IMR-90 (cell line): ENCODE measurements around the gene HARS1. TPM values are rescaled to one million over a fixed set of nuclear protein-coding genes. Genes with fewer than 3 reads are reported as not detected.

Experiments used
- ATAC-seq: fragments of 200-7000 bp; cut with Tn5 transposase; 2 replicates; pipeline ENCODE4 v1.9.1; 2020; ENCODE audit warnings: low read depth, mild to moderate bottlenecking, moderate library complexity
- BruUV-seq: library from RNA; stranded (reverse); fragments of 400-500 nt; replicated peaks from 2 replicates; lab custom pipeline; 2021; lab: Mats Ljungman, UMichigan
- CTCF ChIA-PET: fragments of 300-600 bp; formaldehyde crosslinking; extraction: SDS; loops from one replicate; lab custom pipeline; 2021; ENCODE audit warnings: antibody characterized with exemption; lab: Yijun Ruan, JAX
- POLR2A ChIA-PET: fragments of 300-600 bp; sonication (Branson Sonifier 250); formaldehyde crosslinking; loops from one replicate; lab custom pipeline; 2022; ENCODE audit warnings: antibody characterized with exemption; ENCODE audit not compliant: unreplicated experiment; lab: Charles Lee
- DNase-seq: peaks from one replicate; pipeline ENCODE4 v3.0.0; 2013
- H2AFZ ChIP-seq: replicated peaks from 2 replicates; pipeline ENCODE3; 2013; ENCODE audit warnings: low read length, mild to moderate bottlenecking; ENCODE audit not compliant: poor library complexity
- H2AK5ac ChIP-seq: 2 replicates; pipeline ENCODE4 v1.6.1; 2013; ENCODE audit warnings: low read depth, low read length, inconsistent platforms
- H2AK9ac ChIP-seq: replicated peaks from 2 replicates; pipeline ENCODE3; 2013; ENCODE audit warnings: mild to moderate bottlenecking, low read depth, low read length, moderate library complexity; ENCODE audit not compliant: poor library complexity
- H2BK120ac ChIP-seq: 2 replicates; pipeline ENCODE4 v1.6.1; 2013; ENCODE audit warnings: low read depth, low read length, inconsistent platforms
- H2BK15ac ChIP-seq: 3 replicates; pipeline ENCODE4 v1.6.1; 2013; ENCODE audit warnings: low read depth, low read length, inconsistent platforms
- H2BK20ac ChIP-seq: 2 replicates; pipeline ENCODE4 v1.6.1; 2013; ENCODE audit warnings: low read depth, mild to moderate bottlenecking, inconsistent platforms, low read length, moderate library complexity
- H2BK5ac ChIP-seq: 2 replicates; pipeline ENCODE4 v1.6.1; 2013; ENCODE audit warnings: mild to moderate bottlenecking, low read depth, low read length, inconsistent platforms; ENCODE audit not compliant: poor library complexity, severe bottlenecking
- H3K14ac ChIP-seq: replicated peaks from 2 replicates; pipeline ENCODE4 v1.6.1; 2013; ENCODE audit warnings: low read depth, low read length, inconsistent platforms
- H3K18ac ChIP-seq: 2 replicates; pipeline ENCODE4 v1.6.1; 2013; ENCODE audit warnings: low read depth, low read length, control low read depth
- H3K23ac ChIP-seq: 2 replicates; pipeline ENCODE4 v1.6.1; 2013; ENCODE audit warnings: low read depth, low read length, inconsistent platforms
- H3K27ac ChIP-seq: 2 replicates; pipeline ENCODE4 v1.5.1; 2013; ENCODE audit warnings: mild to moderate bottlenecking, control low read depth, low read length; ENCODE audit not compliant: insufficient read depth
- H3K27me3 ChIP-seq: 2 replicates; pipeline ENCODE4 v1.6.1; 2013; ENCODE audit warnings: low read length; ENCODE audit not compliant: control insufficient read depth, insufficient read depth
- H3K36me3 ChIP-seq: 2 replicates; pipeline ENCODE4 v1.6.1; 2013; ENCODE audit warnings: low read length, mixed read lengths; ENCODE audit not compliant: control insufficient read depth, insufficient read depth
- H3K4ac ChIP-seq: 2 replicates; pipeline ENCODE4 v1.6.1; 2013; ENCODE audit warnings: low read depth, low read length, inconsistent platforms
- H3K4me1 ChIP-seq: 2 replicates; pipeline ENCODE4 v1.6.1; 2013; ENCODE audit warnings: low read length, mixed read lengths; ENCODE audit not compliant: control insufficient read depth, insufficient read depth
- H3K4me2 ChIP-seq: 2 replicates; pipeline ENCODE4 v1.6.1; 2013; ENCODE audit warnings: low read depth, mild to moderate bottlenecking, control low read depth, low read length, moderate library complexity
- H3K4me3 ChIP-seq: 2 replicates; pipeline ENCODE4 v1.5.1; 2013; ENCODE audit warnings: low read depth, mild to moderate bottlenecking, control low read depth, low read length, moderate library complexity; ENCODE audit not compliant: insufficient read depth
- H3K56ac ChIP-seq: 2 replicates; pipeline ENCODE4 v1.6.1; 2013; ENCODE audit warnings: low read length, inconsistent platforms; ENCODE audit not compliant: insufficient read depth; ENCODE audit errors: extremely low read depth
- H3K79me1 ChIP-seq, 2 experiments: 2 replicates each; pipeline ENCODE4 v1.6.1; 2013; ENCODE audit warnings: low read length in 2 of 2, inconsistent platforms in 1 of 2, low read depth in 1 of 2
- H3K9ac ChIP-seq: 2 replicates; pipeline ENCODE4 v1.6.1; 2013; ENCODE audit warnings: low read depth, low read length, control low read depth
- H3K9me1 ChIP-seq: 2 replicates; pipeline ENCODE4 v1.6.1; 2013; ENCODE audit warnings: low read length, inconsistent platforms; ENCODE audit not compliant: insufficient read depth
- H3K9me3 ChIP-seq: 2 replicates; pipeline ENCODE4 v1.6.1; 2013; ENCODE audit warnings: low read length; ENCODE audit not compliant: control insufficient read depth, insufficient read depth
- H4K20me1 ChIP-seq: 2 replicates; pipeline ENCODE4 v1.6.1; 2013; ENCODE audit warnings: low read length, inconsistent platforms; ENCODE audit not compliant: insufficient read depth
- H4K5ac ChIP-seq: 2 replicates; pipeline ENCODE4 v1.6.1; 2013; ENCODE audit warnings: mild to moderate bottlenecking, low read depth, low read length, control low read depth
- H4K8ac ChIP-seq, 2 experiments: 2 replicates each; pipeline ENCODE4 v1.6.1; 2013; ENCODE audit warnings: low read depth in 2 of 2, low read length in 2 of 2, control low read depth in 1 of 2, inconsistent platforms in 1 of 2
- H4K91ac ChIP-seq: 2 replicates; pipeline ENCODE4 v1.6.1; 2013; ENCODE audit warnings: low read depth, low read length, inconsistent platforms; ENCODE audit not compliant: insufficient read depth
- BHLHE40 ChIP-seq: fragments of 150-350 bp; IDR thresholded peaks from 2 replicates; pipeline ENCODE4 v1.6.1; 2016; ENCODE audit warnings: mild to moderate bottlenecking, low read depth, low read length
- CEBPB ChIP-seq: IDR thresholded peaks from 2 replicates; pipeline ENCODE4 v1.6.1; 2012; ENCODE audit warnings: low read depth, low read length, improper control_type of control experiment
- CHD1 ChIP-seq: IDR thresholded peaks from 2 replicates; pipeline ENCODE4 v1.6.1; 2012; ENCODE audit warnings: low read depth, low read length, improper control_type of control experiment
- FOS ChIP-seq: fragments of 150-350 bp; IDR thresholded peaks from 2 replicates; pipeline ENCODE4 v1.6.1; 2016; ENCODE audit warnings: low read depth, low read length
- MAFK ChIP-seq: IDR thresholded peaks from 2 replicates; pipeline ENCODE4 v1.6.1; 2012; ENCODE audit warnings: low read depth, low read length, improper control_type of control experiment
- MAZ ChIP-seq: IDR thresholded peaks from 2 replicates; pipeline ENCODE4 v1.6.1; 2012; ENCODE audit warnings: low read depth, mild to moderate bottlenecking, low read length, improper control_type of control experiment, moderate library complexity, borderline replicate concordance
- MXI1 ChIP-seq: IDR thresholded peaks from 2 replicates; pipeline ENCODE4 v1.6.1; 2012; ENCODE audit warnings: low read depth, mild to moderate bottlenecking, low read length, moderate library complexity, borderline replicate concordance
- NFE2L2 ChIP-seq: fragments of 150-350 bp; IDR thresholded peaks from 2 replicates; pipeline ENCODE4 v1.6.1; 2016; ENCODE audit warnings: low read depth, mild to moderate bottlenecking, low read length
- RCOR1 ChIP-seq: IDR thresholded peaks from 2 replicates; pipeline ENCODE4 v1.6.1; 2012; ENCODE audit warnings: mild to moderate bottlenecking, low read length, improper control_type of control experiment; ENCODE audit not compliant: insufficient replicate concordance
- RFX5 ChIP-seq: IDR thresholded peaks from 2 replicates; pipeline ENCODE4 v1.8.0; 2012; ENCODE audit warnings: low read depth, mild to moderate bottlenecking, low read length, moderate library complexity
- SMC3 ChIP-seq: fragments of 150-350 bp; IDR thresholded peaks from 2 replicates; pipeline ENCODE4 v1.6.1; 2016; ENCODE audit warnings: low read depth, mild to moderate bottlenecking, antibody characterized with exemption, low read length, moderate library complexity
- WGBS, 2 experiments: methylation state at CpG; one replicate each; pipeline versions ENCODE4 v1.1.5 to v1.1.7; 2013; ENCODE audit warnings: missing lambda C conversion rate in 2 of 2; ENCODE audit not compliant: insufficient read length in 1 of 2; ENCODE audit errors: extremely low coverage in 2 of 2; 5-methylcytosine and 5-hydroxymethylcytosine counted together
- dilution Hi-C: fragments of 300-500 bp; cut with HindIII; formaldehyde crosslinking; loops from one replicate; pipeline ENCODE4 v1.14.3; 2018; ENCODE audit warnings: low sequenced_read_pairs; ENCODE audit not compliant: unreplicated experiment
- in situ Hi-C: fragments of 300-500 bp; cut with MboI; formaldehyde crosslinking; loops from 3 replicates; pipeline ENCODE4 v1.14.3; 2019; ENCODE audit warnings: low sequenced_read_pairs, inconsistent platforms, mixed read lengths
- intact Hi-C: fragments of 100-400 bp; cut with micrococcal nuclease; formaldehyde crosslinking; loops from 2 replicates; pipeline ENCODE4 v1.10.0; 2022
- polyA plus RNA-seq, 3 experiments: library from polyadenylated mRNA; depleted of rRNA; stranded (reverse); fragments of >200 nt; gene quantifications; 2 replicates each; pipeline ENCODE4 v1.2.3, GENCODE V29; 2012; ENCODE audit warnings: low replicate concordance in 1 of 3
- total RNA-seq: library from RNA; depleted of rRNA; stranded (reverse); fragments of >200 nt; gene quantifications from 2 replicates; pipeline ENCODE4 v1.2.3, GENCODE V29; 2012
- TF ChIP-seq, protein P1 (sequence below): fragments of 150-350 bp; IDR thresholded peaks from 2 replicates; pipeline ENCODE4 v1.6.1; 2016; ENCODE audit warnings: low read depth, mild to moderate bottlenecking, low read length, moderate library complexity, borderline replicate concordance
- TF ChIP-seq, protein P2 (sequence below): conservative IDR thresholded peaks from 2 replicates; pipeline ENCODE4 v1.5.1; 2012; ENCODE audit warnings: mild to moderate bottlenecking, low read depth, low read length, improper control_type of control experiment
- TF ChIP-seq, protein P3 (sequence below): fragments of 150-350 bp; IDR thresholded peaks from 2 replicates; pipeline ENCODE4 v1.6.1; 2017; ENCODE audit warnings: mild to moderate bottlenecking, antibody characterized with exemption, low read length, low read depth

The HARS1 gene
- total and polyA plus RNA-seq, 2 of the 4 experiments (the other 2 are of a cell fraction): 97.6 to 141 TPM

DNA sequence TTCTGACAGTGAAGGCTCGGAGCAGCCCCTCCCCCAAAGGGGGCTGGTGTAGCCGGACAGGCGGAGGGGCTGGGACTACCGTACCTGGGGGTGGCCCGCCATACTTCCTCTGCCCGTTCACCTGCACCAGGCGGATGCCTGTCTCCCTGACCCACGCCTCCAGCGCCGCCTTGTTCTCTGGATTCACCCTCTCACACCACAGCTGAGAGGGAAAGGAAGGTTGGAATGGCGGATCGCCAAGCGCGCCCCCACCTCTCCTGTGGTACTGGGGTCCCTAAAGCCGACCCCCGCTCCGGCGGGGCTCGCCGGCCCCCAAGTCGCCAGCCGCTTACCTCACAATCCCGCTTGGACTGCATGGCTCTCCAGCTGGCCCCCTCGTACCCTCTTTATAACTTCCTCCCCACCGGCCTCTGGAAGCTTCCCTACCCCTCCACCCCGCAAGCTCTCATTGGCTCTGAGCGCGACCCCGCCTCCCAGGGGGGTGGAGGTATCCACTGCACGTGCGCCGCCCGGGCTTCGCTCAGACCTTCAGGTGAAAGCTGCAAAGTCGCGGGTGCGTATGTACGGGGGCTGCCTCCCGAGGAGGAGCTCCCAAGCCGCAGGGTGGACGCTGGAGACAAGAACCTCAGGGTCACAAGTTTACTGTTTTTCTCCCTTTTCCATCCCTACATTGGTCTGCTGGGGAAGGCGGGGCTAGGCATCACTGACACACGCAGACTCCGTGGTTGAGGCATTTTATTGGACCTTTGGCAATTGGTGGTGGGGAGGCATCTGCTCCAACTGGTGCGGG, 17.8 kb downstream of the HARS1 start, which contains the start of gene DND1:
TSS of gene DND1 (minus strand) at position 390 of the 790 bp plus-strand sequence. CDS start at position 356, 34 bp downstream.
- Histone ChIP-seq H3K9me1 (peaks cover 9% of the 10 kb centered on the region; the same call in 1 of the 2 replicates), H4K8ac (no peak within 1 kb of the TSS), H3K9me3 (no peaks in the 10 kb centered on the region), H3K27me3 (no peaks in the 10 kb centered on the region), H3K18ac (no peak within 1 kb of the TSS), H2AK5ac (no peak within 1 kb of the TSS), H2AK9ac (peak within 1 kb of the TSS; percentile 42), H4K5ac (no peak within 1 kb of the TSS; the same call in 1 of the 2 replicates), H3K27ac (no peak within 1 kb of the TSS), H3K56ac (no peak within 1 kb of the TSS), H3K4ac (no peak within 1 kb of the TSS), H2BK20ac (no peak within 1 kb of the TSS), H3K14ac (no peak within 1 kb of the TSS), H2BK15ac (no peak within 1 kb of the TSS), H4K20me1 (peaks cover 5% of the 10 kb centered on the region; the same call in 1 of the 2 replicates), H3K79me1 (peaks cover 0 to 23% of the 10 kb centered on the region in 2 experiments; a peak in 3 of 4 replicates), H3K4me3 (no peak within 1 kb of the TSS), H2BK120ac (no peak within 1 kb of the TSS), H2BK5ac (no peak within 1 kb of the TSS), H4K91ac (no peak within 1 kb of the TSS), H3K36me3 (peaks cover 66% of the 10 kb centered on the region), H3K9ac (no peak within 1 kb of the TSS), H3K4me1 (no peaks in the 10 kb centered on the region; the same call in 1 of the 2 replicates), H3K23ac (no peak within 1 kb of the TSS), H3K4me2 (no peak within 1 kb of the TSS), H2AFZ (no peak within 1 kb of the TSS)
- no peak for TF ChIP-seq MAZ
- TF ChIP-seq RCOR1: no peak
- TF ChIP-seq FOS: no peak
- TF ChIP-seq, protein P1, sequence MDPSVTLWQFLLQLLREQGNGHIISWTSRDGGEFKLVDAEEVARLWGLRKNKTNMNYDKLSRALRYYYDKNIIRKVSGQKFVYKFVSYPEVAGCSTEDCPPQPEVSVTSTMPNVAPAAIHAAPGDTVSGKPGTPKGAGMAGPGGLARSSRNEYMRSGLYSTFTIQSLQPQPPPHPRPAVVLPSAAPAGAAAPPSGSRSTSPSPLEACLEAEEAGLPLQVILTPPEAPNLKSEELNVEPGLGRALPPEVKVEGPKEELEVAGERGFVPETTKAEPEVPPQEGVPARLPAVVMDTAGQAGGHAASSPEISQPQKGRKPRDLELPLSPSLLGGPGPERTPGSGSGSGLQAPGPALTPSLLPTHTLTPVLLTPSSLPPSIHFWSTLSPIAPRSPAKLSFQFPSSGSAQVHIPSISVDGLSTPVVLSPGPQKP: no peak
- no peak for TF ChIP-seq SMC3
- TF ChIP-seq, protein P2, sequence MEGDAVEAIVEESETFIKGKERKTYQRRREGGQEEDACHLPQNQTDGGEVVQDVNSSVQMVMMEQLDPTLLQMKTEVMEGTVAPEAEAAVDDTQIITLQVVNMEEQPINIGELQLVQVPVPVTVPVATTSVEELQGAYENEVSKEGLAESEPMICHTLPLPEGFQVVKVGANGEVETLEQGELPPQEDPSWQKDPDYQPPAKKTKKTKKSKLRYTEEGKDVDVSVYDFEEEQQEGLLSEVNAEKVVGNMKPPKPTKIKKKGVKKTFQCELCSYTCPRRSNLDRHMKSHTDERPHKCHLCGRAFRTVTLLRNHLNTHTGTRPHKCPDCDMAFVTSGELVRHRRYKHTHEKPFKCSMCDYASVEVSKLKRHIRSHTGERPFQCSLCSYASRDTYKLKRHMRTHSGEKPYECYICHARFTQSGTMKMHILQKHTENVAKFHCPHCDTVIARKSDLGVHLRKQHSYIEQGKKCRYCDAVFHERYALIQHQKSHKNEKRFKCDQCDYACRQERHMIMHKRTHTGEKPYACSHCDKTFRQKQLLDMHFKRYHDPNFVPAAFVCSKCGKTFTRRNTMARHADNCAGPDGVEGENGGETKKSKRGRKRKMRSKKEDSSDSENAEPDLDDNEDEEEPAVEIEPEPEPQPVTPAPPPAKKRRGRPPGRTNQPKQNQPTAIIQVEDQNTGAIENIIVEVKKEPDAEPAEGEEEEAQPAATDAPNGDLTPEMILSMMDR: no peak
- no peak for TF ChIP-seq CEBPB
- TF ChIP-seq MAFK: no peak
- TF ChIP-seq, protein P3, sequence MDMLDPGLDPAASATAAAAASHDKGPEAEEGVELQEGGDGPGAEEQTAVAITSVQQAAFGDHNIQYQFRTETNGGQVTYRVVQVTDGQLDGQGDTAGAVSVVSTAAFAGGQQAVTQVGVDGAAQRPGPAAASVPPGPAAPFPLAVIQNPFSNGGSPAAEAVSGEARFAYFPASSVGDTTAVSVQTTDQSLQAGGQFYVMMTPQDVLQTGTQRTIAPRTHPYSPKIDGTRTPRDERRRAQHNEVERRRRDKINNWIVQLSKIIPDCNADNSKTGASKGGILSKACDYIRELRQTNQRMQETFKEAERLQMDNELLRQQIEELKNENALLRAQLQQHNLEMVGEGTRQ: no peak
- no peak for TF ChIP-seq NFE2L2
- TF ChIP-seq MXI1: no peak
- TF ChIP-seq BHLHE40: no peak
- TF ChIP-seq CHD1: no peak
- TF ChIP-seq RFX5: no peak
- no peak for ATAC-seq
- DNase-seq: no peak
- 80% methylated on average over 9 of the region's 45 CpGs; no CpG with 5 or more reads in 1 of the 2 experiments for WGBS, 2 experiments
- ChIA-PET POLR2A (no interaction called here), CTCF (no interaction called here)
- intact Hi-C loops: no loop called here
- in situ Hi-C loops: no loop called here
- BruUV-seq: no TSS peak
- dilution Hi-C loops: no loop called here
